Glomerular visceral epithelial cell (primary cell): Measurements from ENCODE around the gene PLA2G6.
A peak's percentile ranks its signal among the peaks of the same experiment; 100 is the strongest.
"Not testable (repeated sequence)": the region's sequence is repeated elsewhere in the genome, so short reads cannot be mapped to it uniquely, and the experiment has no call there.

ENCODE experiments used
- DNase-seq: peaks from one replicate; pipeline ENCODE4 v3.0.0-alpha.2; 2016; ENCODE audit errors: extremely low spot score

Gene PLA2G6

DNA sequence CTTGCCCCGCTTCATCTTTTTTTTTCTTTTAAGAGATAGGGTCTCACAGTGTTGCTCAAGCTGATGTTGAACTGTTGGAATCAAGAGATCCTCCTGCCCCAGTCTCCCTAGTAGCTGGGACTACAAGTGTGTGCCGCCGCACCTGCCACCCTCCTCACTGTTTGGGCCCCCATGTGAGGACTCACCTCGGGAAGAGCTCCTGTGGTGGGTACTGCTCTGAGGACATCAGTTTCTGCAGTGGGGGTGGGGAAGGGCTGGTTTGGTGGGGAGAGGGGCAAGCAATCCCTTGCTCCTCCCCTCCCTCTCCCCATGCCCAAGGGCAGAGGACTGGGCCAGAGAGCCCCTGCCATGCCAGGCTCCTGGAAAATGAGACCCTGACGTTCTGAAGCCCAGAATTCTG, 96.1 kb downstream of the PLA2G6 start:
- DNase-seq = no peak

DNA sequence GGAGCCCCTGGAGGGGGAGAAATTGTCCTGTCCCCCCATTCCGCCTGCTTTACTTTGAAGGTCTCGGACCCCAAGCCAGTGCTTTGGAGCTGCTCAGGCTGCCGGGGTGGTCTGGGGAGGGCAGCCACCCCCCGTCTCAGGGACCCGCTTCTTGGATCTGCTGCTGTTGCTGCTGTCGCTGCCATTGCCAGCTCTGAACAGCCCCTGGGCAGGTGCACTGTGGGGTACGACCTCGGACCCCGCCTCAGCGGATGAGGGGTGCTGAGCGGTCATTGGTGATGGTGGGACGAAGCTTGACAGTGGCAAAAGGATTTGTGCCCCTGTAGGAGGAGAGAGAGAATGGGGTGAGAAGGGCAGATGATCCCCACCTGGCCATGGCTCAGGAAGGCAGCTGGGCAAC, 96.6 kb downstream of the PLA2G6 start:
- no peak for DNase-seq

DNA sequence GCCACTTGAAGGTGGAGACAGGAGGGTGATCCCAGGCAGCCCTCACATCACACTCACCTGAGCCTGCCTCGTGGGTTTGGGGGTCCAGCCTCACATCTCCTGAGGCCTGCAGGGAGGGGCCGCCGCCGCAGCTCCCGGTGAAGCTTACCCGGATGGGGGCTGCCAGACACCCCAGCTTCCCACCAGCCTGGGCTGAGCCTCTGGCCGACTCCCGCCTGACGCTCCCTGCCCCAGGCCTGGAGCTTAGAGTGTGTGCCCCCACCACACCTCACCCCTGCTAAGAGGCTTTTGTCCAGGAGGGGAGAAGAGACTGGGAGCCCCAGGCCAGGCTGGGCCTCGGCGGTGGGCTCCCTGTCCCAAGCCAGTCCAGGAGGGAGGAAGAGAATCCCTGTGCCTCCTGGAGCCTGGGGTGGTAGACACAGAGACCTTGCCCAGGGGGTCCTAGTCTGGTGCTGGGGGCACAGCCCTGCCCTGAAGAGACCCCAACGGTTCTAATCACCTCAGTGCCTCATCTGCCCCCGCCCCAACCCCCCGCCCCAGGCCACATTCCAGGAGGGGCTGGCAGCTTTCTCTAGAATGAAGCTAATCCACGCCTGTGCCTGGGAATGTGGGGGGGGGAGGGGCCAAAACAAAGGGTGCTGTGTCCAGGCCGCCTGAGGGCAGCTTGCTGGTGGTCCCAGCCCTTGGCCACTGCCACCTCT, 97.5 kb downstream of the PLA2G6 start, which contains the start of gene SLC16A8:
Gene SLC16A8 (minus strand): TSS at position 254 of the 701 bp plus-strand sequence. CDS start 1,311 bp downstream, outside the sequence.
- DNase-seq = no peak

DNA sequence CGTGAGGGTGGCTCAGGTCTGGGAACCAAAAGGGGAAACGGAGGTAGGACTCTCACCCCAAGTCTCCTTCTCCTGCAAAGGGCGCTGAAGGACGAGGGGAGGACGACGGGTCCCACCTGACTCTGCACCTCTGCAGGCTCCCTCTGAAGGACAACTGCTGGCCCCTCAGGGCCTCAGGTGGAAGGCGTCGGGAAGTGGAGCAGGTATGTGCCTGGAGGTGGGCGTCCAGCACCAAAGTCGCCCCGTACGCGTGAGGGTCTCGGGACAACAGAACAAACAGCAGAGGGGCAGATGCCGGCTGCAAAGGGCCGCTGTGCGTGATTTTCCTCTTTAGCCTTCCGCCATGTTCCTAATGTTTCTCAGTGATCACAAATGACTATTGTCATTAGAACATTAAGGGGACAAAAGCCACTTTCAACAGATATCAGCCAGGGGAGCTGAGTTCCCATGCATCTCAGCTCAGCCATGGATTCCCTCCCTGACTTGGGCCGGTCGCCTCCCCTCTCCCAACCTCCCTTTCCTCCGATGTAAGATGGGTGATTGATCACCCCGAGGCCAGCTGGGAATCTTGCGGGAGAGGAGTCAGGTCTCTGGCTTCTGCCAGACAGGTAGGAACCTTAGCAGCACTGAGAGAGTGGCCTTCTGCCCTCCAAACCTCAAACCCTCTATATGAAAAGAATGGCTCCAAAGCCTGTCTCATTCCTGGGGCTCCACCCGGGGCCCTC, 98.5 kb downstream of the PLA2G6 start:
- DNase-seq = no peak

DNA sequence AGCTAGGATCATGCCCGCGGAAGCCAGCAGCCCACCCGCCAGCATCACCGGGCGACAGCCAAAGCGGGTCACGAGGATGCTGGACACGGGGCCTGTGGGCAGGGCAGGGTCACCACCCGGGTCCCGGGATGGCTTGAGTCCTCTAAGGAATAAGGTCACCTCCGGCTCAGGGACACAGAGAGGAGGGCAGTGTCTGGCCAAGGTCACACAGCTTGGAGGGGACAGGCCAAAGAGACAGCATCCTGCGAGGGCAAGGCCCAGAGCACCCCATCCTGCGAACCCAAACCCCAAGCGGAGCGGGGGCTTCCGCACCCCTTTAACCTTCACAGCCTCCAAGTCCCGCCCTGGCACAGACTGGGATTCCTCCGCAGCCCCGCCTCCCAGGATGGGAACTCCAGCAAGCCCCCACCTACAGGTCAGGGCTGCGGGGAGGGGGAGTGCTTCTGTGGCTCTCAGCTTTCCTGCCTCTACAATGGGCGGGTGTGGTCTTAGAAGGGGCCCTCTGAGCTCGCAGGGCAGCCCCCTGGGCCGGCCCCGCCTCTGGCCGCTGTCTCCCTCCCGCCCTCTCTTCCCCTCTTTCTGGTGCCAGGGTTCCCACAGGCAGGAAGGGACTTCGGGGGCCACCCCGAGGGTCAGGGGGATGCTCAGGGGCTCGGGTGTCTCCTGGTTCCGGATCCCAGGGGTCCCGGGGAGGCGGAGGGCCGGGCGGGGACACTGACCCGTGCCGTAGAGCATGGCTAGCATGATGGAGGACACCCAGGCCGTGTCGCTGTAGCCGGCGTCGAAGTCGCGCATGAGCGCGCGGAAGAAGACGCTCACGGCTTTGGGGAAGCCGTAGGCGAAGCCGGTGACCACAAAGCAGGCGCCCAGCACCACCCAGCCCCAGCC, 99.4 kb downstream of the PLA2G6 start:
- DNase-seq = no peak

DNA sequence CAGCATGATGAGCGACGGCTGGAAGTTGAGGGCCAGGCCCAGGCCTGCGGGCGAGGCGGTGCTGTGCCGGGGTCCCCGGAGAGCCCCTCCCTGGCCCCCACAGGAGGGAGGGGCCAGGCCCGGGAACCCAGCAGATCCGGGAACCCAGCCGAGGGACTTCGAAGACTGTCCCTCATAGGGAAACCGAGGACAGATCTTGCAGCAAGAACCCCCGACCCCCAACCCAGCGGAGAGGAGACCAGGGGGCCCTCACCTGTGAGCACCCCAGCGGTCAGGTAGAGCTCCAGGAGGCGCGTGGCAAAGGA, 100.0 kb downstream of the PLA2G6 start:
- no peak for DNase-seq

DNA sequence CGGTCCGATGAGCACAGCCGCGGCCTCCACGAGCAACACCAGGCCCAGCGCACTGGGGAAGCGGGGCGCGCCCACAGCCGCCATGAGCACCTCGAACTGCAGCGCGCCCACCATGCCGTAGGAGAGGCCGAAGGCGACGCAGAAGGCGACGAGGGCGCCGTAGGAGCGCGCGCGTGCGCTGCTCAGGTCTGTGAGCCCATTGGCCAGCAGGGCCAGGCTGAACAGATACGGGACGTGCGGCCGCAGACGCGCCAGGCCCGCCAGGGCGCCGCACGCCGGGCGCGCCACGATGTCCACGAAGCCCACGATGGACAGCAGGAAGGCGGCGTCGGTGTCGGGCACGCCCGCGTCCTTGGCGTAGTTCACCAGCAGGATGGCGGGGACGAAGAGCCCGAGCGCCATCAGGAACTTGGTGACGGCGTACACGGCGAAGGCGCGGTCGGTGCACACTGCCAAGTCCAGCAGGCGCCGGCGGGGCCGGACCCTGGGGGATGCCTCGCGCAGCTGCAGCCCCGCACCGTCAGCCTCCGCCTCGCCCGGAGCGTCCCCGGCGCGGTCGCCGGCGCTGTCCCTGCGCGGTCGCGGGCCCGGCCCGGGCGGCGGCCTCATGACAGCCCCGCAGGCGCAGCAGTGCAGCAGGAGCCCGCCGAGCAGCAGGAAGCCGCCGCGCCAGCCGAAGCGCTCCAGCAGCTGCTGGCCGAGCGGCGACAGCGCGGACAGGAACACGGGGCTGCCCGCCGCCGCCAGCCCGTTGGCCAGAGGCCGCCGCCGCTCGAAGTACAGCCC, 100.6 kb downstream of the PLA2G6 start:
- peak; percentile 17 for DNase-seq

DNA sequence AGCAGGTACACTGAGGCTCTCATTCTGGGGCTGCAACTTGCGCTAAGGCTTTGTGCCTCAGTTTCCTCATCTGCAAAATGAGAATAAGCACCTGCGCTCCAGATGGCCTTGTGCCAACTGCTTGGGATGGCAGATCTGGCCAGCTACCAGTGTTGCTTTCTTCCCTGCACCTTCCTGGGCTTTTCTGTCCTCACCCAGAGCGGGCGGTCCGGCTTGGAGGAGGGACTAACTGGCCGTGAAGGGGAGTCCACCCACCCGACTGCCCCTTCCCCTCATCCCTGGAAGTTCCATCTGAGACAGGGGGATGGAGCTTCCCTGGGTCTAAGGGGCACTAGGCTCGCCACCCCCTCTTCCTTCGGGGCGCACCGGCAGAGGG, 101.2 kb downstream of the PLA2G6 start:
- DNase-seq = no peak

DNA sequence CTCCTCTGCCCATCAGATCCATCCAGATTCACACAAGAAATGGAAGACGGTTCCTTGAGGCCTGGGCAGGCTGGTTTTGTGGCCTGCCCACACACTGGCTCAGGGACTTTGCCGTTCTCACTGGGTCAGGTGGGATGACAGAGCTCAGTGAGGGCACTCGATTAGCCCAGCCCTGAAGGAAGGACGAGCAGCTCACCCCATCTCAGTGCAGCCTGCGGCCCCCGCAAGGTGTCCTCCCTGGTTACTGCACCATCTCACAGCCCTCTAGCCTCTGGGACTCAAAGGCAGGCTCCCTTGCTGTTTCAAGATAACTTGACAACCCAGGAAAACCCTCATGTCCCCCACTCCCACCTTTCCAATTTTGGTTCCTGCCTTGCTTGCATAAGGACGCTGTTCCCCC, 101.8 kb downstream of the PLA2G6 start:
- no peak for DNase-seq

DNA sequence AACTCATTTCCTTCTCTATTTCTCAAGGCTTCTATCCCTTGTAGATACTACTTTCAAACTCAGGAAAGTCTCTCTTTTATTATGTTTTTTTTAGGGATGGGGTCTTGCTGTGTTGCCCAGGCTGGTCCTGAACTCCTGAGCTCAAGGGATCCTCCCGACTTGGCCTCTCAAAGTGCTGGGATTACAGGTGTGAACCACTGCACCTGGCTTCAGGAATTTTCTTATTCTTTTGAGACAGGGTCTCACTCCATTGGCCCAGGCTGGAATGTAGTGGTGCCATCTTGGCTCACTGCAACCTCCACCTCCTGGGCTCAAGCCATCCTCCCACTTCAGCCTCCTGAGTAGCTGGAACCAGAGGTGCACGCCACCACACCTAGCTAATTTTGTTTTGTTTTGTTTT, 102.4 kb downstream of the PLA2G6 start:
- DNase-seq = not testable (repeated sequence)

DNA sequence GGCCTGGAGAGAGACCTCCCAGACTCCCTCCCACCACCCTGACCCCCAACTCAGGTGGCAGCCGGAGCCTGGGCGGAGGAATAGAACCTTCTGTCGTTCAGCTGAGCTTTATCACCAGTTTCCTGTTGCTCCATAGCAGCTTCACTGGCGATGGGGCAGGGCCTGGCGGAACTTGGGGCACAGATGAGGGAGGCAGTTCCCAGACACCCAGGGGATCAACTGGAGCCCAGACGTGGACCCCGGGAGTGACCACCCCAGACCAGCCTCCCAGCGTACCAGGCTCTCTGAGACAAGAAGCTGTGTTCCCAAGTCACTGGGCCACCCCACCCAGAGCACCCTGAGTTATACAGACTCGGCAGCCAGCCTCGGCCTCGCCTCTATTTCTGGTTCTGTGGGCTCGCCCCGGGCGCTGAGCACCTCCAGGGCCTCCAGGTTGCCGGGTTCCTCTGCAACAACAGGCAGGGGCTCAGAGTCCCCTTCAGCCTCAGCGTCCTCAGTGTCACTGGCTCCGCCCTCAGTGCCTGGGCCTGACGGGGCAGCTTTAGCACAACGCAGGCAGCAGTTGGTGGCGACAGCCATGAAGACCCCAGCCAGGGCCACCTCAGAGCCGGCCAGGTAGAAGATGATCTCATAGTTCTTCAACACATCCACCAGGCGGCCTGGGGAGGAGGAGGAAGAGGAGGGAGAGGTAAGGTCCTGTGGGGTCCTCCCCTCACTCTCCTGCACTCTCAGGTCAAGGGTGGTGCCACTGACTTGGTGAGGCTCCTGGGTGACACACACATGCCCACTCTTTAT, 103.4 kb downstream of the PLA2G6 start:
- DNase-seq = no peak

DNA sequence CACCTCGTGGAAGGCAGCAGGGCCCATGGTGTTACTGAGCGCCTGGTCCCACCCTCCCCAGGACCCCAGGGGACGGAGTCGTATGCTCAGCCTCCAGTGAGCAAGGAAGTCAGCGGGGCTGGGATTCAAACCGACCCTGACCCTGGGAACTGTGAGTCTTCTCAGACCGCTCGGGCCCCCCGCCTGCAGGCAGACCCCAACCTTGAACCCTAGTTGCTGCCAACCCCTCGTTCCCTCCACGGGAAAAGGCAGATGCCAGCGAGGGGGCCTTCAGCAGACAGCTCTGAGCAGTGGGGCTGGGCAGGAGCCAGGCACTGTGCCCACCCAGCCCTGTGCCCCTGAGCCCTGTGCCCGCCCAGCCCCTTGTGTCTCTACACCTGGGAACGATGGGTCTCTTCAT, 104.0 kb downstream of the PLA2G6 start:
- DNase-seq = no peak

DNA sequence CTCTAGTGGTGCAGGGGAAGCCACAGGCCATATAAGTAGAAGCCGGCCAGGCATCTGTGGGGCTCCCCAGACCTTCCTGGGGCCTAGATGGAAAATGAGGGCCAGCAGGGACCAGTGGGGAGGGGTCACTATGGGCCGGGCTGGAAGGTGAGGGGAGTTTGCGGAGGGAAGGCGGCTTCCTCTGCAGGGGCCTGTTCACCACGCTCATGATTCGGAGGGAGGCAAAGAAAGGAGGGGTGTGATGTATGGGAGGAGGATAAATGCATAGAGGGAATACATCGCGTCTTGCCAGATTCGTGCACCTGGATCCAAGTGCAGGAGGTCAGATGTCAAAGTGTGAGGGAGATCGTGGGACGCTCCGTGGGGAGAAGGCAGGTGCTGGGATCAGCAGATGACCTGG, 104.5 kb downstream of the PLA2G6 start:
- no peak for DNase-seq

DNA sequence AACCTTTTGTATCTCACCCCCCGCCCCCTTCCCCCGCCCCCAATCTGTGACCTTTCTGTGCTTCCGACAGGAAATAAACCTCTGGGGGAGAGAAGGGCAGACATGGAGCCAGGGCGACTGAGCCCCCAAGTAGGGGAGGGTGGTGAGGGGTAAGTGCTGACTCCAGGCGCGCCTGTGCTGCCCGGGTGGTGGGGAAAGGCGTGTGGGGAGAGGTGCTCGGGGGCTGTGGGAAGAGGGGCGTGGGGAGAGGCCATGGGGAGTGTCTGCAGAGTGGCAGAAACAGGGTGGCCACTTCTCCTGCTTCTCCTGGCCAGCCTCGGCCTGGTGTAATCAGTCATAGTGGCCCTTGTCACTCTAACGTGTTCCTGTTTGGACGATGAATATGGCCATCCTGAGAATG, 105.7 kb downstream of the PLA2G6 start:
- no peak for DNase-seq

DNA sequence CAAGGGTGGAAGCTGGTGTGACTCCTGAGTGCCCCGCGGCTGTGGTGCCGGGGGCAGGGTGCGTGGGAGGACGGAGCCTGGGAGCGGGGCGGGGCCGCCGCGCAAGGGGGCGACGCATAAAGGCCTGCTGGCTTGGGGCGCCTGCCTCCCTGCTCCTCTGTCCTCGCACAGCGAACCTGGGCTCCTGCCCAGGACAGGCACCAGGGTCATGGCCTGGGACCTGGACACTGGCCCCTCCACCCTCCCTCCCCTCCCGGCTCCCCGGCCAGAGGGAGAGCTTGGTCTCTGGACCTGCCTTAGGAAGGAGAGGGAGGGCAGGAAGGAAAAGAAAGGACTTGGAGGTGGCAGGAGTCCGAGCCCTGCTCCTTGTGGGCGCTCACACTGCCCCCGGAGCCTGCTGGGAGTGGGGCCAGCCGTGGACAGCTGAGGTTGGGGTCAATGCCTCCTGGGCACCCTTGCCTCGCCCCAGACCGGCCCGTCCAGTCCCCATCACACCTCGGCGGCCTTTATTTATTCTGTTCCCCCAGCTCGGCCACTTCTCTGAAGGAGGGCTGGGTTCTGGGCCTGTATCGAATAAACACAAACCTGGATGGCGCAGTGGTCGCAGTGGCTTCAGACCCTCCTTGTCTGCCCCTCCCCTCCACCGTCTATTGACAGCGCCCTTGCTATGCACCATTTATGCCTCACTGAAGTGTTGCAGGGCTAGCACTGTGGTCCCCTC, 106.4 kb downstream of the PLA2G6 start:
- DNase-seq = no peak

DNA sequence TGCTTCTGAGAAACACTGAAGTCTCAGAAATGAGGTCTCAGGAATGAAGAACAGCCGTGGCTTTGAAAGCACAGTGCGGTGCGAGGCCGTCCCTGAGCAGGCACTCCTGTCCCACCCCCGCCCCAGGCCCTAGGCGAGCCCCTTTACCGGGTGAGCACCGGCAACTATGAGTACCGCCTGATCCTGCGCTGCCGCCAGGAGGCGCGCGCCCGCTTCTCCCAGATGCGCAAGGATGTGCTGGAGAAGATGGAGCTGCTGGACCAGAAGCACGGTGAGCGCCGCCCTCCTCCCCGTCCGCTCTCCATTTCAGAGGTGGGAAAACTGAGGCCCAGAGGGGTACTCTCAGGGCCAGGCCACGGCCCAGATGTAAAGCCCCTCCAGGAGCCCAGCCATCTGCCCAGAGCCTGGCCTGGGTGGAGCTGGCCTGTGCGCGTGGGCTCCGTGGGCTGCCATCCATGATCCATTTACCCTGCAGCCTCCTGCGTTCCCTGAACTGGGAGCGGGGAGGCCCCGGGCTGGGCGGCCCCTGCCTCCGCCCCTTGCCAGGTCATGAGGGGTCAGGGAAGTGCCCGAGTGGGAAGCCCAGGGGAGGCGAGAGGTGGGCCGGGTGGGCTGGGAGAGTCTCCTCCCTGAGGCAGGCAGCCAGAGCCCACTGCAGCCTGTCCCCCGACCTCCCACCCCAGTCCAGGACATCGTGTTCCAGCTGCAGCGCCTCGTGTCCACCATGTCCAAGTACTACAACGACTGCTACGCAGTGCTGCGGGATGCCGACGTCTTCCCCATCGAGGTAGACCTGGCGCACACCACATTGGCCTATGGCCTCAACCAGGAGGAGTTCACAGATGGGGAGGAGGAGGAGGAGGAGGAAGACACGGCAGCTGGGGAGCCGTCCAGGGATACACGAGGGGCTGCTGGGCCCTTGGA, 107.2 kb downstream of the PLA2G6 start:
- no peak for DNase-seq

DNA sequence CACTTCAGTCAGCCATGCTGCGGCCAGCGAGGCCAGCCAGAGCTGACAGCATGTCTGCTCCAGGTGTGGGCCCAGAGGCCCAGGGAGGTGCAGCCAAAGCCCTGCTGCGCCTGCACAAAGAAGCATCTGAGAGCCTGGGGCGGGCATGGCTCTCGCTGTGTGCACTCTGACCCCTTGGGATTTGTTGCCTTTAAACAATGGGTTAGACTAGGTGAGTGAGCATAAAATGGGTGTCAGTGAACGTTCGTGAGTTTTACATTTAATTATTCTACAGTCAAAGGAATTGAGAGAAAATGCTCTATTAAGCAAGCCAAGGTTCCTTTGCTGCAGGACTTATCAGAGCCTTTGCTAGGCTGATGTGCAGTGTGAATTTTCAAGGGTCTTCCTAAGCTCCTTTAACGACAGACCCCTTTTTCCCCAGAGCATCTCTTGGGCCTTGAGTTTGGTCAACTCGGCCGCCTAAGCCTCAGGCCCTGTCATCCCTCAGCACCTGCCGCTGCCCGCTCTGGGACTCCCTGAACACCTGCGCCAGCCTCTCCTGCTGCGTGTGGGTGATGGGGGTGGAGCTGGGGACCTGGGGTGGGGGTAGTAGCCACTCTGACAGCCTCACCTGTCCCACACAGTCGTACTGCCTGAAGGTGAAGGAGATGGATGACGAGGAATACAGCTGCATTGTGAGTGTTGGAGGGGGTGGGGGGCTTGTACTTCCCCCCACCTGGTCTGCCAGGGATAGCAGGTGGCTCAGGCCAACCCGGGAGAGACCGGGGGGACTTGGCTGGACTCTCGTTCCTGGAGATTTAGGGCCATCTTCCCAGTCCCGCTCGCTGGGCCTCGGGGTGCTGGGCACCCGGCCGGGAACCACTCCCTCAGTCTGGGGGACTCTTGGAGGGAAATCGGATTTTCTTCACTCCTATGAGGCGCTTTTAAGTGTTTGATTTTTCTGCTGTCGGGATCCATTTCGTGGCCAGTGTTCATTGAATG, 108.2 kb downstream of the PLA2G6 start:
- no peak for DNase-seq
